DLD1 (cell line): ENCODE data around the gene RASGRF2.

Experiments used
- in situ Hi-C: cut with HindIII; loops from 2 replicates; pipeline ENCODE4 v1.10.0; 2017; ENCODE audit warnings: low sequenced_read_pairs

The RASGRF2 gene

GRCh38 chr5:81066102-81066501, 105.9 kb downstream of the RASGRF2 start:
- in situ Hi-C loops, result no loop called here

GRCh38 chr5:81067406-81067805, 107.2 kb downstream of the RASGRF2 start:
- in situ Hi-C loops, result no loop called here

DNA sequence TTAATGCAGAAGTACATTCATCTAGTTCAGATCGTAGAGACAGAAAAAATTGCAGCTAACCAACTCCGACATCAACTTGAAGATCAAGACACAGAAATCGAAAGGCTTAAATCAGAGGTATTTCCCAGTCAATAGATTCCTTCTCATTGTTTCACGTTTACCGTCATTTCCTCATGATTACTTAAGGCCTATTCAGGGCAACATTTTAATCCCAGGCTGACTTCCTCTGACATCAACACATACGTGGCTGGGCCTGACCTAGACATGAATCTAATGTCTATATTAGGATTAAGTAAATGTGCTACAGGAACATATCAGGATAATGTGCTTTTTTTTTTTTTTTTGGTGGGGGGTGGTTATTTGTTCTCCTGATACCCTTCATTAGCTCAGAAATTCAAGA, 107.9 kb downstream of the RASGRF2 start:
- in situ Hi-C loops, result no loop called here

DNA sequence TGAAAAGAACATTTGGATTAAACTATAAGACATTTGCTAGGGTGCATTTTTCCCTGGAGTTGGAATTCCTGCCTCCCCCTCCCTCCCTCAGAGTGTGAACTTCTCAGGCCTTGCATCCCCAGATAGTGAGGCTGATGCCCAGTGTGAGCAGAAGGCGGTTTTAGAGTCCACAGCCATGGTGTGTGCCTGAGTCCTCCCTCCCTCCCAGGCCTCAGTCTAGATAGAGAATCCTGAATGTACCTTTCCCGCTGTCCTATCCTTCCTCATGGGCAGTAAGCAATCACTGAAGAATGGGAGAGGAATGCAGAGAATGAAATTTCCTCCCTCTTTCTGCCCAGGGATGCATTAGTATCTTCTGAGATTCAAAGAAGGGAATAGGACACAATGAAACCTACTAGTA, 108.5 kb downstream of the RASGRF2 start:
- in situ Hi-C loops, result no loop called here

DNA sequence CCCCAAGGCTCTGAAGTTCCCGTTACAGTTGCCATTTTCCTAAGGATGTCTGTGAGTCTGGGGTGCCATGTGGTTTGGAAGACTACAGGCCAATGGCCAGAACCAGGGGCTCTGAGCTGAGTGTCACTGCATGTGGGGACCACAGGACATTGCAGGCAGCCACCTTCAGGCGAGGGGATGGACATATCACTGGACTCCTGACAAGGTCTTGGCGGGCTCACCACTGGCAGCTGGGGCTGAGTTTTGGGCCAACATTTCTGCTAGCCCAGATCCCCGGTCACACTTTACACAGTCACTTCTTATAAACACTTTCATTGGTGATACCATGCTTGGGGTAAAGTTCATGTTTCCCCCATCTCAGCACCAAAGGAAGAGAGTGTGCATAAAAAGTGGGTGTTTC, 109.8 kb downstream of the RASGRF2 start:
- in situ Hi-C loops, result no loop called here

DNA sequence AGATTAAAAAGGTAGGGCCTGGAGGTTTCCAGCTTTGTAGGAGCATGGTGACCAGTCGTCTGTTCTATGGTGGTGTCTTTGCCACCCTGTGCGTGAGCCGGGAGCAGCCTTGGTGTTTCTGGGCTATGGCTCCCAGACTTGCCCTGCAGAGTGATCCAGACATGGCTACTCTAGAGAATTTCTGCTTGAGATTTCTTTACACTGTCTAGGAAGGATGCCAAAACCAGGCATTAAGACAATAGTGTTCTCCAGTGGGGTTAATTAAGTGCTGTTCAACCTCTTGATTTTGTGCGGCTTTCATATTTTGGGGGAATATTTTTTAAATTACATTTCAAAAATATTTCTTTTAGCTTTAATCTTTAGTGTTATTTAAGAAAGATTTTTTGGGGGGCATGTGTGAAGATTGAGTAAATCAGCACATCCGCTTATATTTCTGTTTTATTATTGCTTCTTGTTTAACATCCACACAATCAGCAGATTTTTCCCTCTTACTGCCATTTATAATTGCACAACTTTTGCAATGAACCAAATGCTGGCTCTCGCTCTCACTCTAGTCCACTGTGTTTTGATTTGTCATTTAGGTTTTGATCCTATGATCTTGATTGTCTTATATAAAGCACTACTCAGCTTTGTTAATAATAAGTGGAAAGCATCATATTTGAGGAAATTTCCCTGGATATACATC, 110.5 kb downstream of the RASGRF2 start:
- in situ Hi-C loops, result no loop called here

- in situ Hi-C loops, result no loop called here
Observed at GRCh38 chr5:81075041-81075440, 114.9 kb downstream of the RASGRF2 start.

DNA sequence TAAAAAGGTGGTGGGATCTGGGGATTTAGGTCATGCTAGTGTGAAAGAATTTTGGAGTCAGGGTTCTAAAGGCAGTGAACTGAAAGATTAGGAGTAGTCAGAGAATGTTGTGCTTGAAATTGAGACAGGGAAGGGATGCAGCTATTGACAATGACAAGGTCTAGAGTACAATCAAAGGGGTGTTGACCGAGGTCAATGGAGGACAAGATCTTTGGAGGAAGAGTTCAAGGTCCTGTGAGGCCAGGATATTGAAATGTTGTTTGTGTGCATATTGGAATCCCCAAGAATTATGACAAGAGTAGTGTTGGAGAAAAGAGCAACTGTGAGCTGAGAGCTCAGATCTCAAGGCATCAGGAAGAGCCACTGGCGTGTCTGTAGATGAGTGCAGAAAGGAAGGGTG, 116.9 kb downstream of the RASGRF2 start:
- in situ Hi-C loops, result no loop called here

GRCh38 chr5:81078930-81079329, 118.8 kb downstream of the RASGRF2 start:
- in situ Hi-C loops, result no loop called here

GRCh38 chr5:81080809-81081460, 120.8 kb downstream of the RASGRF2 start:
- in situ Hi-C loops, result no loop called here

- in situ Hi-C loops, result no loop called here
Observed at GRCh38 chr5:81081461-81081835, 121.3 kb downstream of the RASGRF2 start.

- in situ Hi-C loops, result no loop called here
Observed at GRCh38 chr5:81086881-81087281, 126.7 kb downstream of the RASGRF2 start.

DNA sequence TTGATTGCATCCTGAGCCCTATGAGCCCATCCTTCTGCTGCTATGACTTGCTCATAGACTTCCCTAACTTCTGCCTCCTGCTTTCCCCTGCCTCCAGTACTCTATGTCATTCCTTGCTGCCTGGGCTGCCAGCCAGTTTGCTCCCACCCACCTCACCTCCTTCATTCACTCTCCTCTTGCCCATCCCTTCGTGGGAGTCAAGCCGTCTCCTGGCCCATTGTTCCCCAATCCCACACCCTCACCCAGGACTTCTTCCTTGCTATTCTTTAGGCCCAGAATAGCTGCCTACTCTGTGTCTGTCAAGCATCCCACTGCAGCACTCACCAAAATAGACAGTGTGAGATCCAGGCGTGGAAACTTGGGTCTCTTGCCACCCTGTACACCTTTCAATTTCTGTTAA, 131.0 kb downstream of the RASGRF2 start:
- in situ Hi-C loops, result no loop called here

DNA sequence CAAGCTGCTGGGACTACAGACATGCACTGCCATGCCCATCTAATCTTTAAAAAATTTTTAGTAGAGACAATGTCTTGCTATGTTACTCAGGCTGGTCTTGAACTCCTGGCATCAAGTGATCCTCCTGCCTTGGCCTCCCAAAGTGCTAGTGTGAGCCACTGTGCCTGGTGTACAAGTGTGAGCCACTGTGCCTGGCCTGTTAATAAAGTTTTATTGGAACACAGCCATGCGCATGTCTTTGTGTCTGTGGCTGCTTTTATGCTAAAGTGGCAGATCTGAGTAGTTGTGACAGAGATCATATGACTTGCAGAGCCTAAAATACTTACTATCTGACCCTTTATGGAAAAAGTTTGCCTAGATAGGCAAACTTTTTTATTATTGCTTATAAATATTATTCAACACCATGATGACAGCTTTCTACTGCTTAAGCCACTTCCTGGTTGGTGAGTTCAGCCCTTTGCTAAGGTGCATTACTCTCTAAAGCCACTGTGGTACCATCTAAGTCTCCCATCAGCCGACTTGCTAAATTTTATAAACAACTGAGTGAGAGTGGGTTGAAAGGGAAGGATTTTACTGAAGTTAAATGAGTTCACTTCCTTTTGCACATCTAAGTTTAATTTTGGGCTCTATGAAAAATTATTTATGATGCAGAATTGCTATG, 133.5 kb downstream of the RASGRF2 start:
- in situ Hi-C loops, result no loop called here

DNA sequence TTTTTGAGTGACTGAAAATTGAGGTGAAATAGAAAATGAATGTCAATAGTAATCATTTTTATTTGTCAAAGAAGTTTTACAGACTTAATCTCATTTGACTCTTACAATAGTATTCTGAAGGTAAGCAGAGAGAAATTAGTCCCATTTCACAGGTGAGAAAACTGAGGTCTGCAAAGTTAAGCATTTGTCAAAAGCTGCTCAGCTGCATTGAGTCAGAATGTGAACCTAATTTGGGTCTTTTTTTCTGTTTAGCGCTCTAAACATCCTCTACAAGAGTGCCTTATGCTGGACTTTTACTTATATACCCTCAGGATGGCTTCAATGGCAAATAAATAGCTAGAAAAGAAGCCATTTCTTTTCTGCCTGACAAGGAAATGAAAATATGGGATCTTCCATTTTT, 135.7 kb downstream of the RASGRF2 start:
- in situ Hi-C loops, result no loop called here

DNA sequence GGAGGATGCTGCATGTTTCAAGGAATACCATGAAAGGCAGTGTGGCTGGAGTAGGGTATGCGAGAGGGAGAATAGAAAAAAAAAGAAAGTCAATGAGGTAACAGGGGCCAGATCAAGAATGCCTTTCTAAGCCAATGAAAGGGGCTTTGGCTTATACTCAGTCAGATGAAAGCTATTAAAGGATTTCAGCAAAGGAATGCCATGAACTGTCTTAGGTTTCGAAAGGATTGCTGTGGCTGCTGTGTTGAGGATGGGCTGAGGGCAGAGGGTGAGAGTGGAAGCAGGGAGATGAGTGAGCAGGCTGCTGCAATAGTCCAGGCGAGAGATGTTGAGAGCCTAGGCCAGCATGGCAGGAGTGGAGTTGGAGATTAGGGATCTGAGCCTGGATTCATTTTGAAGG, 137.6 kb downstream of the RASGRF2 start:
- in situ Hi-C loops, result no loop called here

- in situ Hi-C loops, result no loop called here
Observed at GRCh38 chr5:81105261-81105877, 145.2 kb downstream of the RASGRF2 start.

DNA sequence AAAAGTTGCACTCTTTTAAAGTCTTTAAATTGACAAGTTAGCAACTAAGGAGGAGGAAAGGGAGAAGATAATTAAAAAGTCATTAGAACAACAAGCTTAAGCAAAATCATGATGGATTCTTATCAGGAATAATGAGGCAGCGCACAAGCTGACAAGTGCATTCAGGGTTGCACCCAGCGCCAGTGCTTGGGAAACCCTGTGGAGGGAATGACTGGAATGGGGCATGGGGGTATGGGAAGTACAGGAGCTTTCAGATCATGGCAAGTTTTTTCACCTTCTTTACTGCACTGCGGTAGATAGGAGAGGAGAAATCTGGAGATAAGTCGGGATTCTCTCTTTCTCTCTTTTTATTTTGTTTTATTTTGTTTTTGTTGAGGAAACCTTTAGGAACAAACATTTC, 155.1 kb downstream of the RASGRF2 start:
- in situ Hi-C loops, result no loop called here

GRCh38 chr5:81117566-81117965, 157.4 kb downstream of the RASGRF2 start:
- in situ Hi-C loops, result no loop called here

DNA sequence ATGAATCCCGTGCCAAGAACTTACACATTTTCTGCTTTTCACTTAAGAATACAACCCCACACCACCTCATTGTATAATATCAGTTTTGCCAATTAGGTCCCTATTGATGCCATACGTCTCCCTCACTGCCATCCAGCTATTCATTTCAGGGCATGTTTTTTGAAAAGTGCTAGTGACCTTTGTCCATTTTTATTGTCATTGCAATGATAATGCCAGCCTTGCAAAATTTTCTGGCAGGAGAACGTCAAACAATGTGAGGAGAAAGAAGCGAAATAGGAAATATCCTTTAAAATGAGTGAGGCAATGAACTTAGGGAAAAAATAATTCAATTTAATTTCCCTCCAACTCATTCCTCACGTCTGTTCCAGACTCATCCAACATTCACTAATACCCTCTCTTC, 161.1 kb downstream of the RASGRF2 start:
- in situ Hi-C loops, result no loop called here

GRCh38 chr5:81121836-81122630, 161.9 kb downstream of the RASGRF2 start:
- in situ Hi-C loops, result no loop called here
